ENCODE results near the gene SAMHD1.
"Not testable (repeated sequence)": the region's sequence is repeated elsewhere in the genome, so short reads cannot be mapped to it uniquely, and the experiment has no call there.

The SAMHD1 gene

GRCh38 chr20:36951198-36951978 is at the start of gene SAMHD1:
SAMHD1 (minus strand) TSS chr20:36951708; CDS start chr20:36951643, 65 bp downstream.
- DNase-seq: peak; percentile 86

DNA sequence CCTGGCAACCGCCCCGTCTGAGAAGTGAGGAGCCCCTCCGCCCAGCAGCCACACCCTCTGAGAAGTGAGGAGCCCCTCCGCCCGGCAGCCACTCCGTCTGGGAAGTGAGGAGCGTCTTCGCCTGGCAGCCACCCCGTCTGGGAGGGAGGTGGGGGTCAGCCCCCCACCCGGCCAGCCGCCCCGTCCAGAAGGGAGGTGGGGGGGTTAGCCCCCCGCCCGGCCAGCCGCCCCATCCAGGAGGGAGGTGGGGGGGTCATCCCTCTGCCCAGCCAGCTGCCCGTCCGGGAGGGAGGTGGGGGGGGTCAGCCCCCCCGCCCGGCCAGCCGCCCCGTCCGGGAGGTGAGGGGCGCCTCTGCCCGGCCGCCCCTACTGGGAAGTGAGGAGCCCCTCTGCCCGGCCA is 48.7 kb upstream of the SAMHD1 start:
- DNase-seq: not testable (repeated sequence)

- DNase-seq: no peak
Measured at GRCh38 chr20:36998652-36999051, 47.1 kb upstream of the SAMHD1 start.

DNA sequence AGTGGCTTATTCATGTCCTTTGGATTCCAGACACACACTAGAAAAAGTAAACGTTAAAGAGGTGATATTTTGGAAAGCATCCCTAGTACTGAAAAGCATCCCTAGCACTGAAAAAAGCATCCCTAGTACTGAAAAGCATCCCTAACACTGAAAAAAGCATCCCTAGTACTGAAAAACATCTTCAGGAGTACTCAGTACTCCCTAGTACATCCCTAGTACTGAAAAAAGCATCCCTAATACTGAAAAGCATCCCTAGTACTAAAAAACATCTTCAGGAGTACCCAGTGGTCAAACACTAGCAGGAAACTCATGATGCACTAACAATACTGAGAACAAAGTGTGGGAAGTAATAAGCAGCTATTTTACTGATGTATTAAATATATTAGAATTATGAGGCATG is 45.6 kb upstream of the SAMHD1 start:
- no peak for DNase-seq

DNA sequence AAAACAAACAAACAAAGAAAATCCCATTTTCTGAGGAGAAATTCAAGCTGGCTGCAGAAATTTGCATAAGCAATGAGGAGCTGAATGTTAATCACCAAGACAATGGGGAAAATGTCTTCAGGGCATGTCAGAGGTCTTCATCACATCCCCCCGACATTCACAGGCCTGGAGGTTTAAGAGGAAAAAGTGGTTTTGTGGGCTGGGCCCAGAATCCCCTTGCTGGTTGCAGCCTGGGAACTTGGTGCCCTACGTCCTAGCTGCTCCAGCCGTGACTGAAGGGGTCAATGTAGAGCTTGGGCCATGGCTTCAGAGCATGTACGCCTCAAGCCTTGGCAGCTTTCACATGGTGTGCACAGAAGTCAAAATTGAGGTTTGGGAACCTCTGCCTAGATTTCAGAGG is 42.7 kb upstream of the SAMHD1 start:
- not testable (repeated sequence) for DNase-seq

DNA sequence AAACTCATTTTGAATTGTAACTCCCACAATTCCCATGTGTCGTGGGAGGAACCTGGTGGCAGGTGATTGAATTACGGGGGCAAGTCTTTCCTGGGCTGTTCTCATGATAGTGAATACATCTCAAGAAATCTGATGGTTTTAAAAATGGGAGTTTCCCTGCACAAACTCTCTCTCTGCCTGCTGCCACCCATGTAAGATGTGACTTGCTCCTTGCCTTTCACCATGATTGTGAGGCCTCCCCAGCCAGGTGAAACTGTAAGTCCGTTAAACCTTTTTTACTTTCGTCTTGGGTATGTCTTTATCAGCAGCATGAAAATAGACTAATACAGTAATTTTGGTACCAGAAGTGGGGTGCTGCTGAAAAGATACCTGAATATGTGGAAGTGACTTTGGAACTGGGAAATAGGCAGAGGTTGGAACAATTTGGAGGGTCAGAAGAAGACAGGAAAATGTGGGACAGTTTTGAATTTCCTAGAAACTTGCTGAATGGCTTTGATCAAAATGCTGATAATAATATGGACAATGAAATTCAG is 41.4 kb upstream of the SAMHD1 start:
- DNase-seq: no peak

GRCh38 chr20:36991703-36992102 is 40.2 kb upstream of the SAMHD1 start:
- no peak for DNase-seq

DNA sequence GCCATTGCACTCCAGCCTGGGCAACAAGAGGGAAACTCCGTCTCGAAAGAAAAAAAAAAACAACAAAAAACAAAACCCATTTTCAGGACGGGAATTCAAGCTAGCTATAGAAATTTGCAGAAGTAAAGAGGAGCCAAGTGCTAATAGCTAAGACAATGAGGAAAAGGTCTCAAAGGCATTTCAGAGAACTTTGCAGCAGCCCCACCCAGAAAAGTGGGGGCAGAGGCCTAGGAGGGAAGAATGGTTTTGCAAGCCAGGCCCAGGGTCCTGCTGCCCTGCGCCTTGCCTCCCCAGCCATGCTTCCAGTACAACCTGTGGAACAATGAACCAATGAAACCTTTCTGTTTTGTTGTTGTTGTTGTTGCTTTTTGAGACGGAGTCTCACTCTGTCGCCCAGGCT is 38.3 kb upstream of the SAMHD1 start:
- DNase-seq: no peak

DNA sequence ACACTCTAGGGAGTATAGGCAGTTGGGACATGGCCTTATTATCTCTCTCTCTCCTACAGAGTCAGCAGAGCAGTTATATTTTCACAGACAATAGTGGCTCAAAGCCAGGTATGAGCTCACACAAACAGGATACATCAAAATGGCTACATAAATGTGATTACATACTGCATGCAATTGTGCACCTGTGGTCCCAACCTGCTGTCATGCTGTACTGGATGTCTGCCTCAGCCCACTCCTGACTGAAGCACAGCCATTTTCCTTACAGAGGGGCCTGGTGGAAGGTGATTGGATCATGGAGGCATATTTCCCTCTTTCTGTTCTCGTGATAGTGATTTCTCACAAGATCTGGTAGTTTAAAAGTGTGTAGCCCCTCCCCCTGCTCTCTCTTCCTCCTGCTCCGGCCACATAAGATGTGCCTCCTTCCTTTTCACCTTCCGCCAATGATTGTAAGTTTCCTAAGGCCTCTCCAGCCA is 37.0 kb upstream of the SAMHD1 start:
- DNase-seq: no peak

DNA sequence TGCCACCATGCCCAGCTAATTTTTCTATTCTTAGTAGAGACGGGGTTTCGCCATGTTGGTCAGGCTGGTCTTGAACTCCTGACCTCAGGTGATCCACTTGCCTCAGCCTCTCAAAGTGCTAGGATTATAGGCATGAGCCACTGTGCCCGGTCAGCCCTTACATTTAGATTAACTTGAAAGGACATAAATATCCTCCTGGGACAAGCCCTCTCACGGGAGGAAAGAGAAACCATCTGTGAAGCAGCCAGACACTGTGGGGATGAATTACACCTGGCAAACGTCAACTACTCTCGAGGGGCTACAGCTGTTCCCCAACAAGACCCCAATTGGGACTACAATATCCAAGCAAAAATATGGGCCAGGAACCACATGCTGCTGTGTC is 32.7 kb upstream of the SAMHD1 start:
- DNase-seq: no peak

DNA sequence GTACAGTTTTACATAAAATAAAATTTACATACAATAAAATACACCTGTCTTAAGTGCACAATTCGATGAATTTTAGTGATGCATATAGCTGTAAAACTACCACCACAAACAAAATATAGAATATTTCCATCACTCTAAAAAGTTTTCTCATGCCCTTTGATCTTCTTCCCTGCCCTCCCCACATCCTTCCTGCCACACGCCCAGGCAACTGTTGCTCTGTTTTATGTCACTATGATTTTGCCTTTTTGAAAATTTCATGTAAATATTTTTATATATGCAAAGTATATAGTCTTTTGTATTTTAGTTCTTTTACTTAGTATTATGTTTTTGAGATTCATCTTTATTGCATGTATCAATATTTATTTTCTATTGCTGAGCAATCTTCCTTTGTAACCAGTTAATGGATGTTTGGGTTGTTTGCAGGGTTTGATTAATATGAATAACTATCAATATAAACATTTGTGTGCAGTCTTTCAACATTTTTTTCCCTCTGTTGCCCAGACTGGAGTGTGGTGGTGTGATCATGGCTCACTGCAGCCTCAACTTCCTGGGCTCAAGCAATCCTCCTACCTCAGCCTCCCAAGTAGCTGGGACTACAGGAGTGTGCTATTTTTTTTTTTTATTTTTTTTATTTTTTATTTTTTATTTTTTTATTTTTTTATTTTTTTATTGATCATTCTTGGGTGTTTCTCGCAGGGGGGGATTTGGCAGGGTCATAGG is 23.8 kb upstream of the SAMHD1 start:
- peak; percentile 36 for DNase-seq

DNA sequence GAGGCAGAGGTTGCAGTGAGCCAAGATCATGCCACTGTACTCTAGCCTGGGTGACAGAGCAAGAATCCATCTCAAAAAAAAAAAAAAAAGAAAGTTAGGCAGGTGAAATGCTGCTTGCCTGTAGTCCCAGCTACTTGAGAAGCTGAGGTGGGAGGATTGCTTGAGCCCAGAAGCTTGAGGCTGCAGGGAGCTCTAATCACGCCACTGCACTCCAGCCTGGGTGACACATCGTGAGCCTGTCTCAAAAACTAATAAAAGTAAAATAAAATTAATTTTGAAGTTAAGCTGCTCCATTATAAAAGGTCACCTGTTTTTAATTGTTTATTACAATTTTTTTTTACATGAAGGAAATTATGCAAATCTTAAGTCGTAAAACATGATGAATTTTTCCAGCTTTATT is 23.2 kb upstream of the SAMHD1 start:
- DNase-seq: peak; percentile 11

DNA sequence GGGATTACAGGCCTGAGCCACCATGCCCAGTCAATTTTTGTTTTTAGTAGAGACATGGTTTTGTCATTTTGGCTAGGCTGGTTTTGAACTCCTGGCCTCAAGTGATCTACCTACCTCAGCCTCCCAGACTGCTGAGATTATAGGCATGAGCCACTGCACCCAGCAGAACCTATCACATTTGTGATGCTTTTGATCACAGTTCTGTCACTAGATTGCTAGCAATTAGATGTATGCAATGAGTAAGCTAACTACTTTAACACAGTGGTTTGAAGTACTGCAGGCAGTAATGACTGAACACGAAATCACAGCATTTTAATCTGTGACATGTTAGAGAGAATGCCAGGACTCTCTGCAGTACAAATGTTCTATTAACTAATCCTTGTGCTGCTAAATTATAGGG is 19.6 kb upstream of the SAMHD1 start:
- no peak for DNase-seq

- DNase-seq: peak; percentile 34
Measured at GRCh38 chr20:36969478-36970186, 18.1 kb upstream of the SAMHD1 start.

- no peak for DNase-seq
Measured at GRCh38 chr20:36969051-36969450, 17.5 kb upstream of the SAMHD1 start.

DNA sequence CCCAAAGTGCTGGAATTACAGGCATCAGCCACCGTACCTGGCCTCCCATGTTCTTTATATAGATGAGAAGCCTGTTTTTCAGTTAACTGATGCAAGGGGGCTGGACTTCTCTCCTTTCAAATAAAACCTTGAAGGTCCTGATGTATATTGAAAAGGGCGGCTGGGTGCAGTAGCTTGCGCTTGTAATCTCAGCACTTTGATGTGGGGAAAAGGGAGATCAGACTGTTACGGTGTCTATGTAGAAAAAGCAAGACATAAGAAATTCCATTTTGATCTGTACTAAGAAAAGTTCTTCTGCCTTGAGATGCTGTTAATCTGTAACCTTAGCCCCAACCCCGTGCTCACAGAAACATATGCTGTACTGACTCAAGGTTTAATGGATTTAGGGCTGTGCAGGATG is 16.1 kb upstream of the SAMHD1 start:
- no peak for DNase-seq

DNA sequence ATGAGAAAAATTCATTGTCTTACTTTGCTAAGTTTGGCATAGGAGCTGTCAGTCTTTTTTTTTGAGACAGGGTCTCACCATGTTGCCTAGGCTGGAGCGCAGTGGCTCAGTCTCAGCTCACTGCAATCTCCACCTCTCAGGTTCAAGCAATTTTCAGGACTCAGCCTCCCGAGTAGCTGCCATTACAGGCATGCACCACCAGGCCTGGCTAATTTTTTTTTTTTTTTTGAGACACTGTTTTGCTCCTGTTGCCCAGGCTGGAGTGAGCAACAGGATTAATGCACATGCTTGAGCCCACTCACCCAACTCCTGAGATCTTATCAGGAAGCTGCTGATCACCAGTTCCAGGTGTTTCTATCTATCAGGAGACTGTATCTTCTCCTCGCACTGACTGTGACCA is 15.5 kb upstream of the SAMHD1 start:
- not testable (repeated sequence) for DNase-seq

- not testable (repeated sequence) for DNase-seq
Measured at GRCh38 chr20:36962354-36962941, 10.9 kb upstream of the SAMHD1 start.

GRCh38 chr20:36959242-36959641 is 7.7 kb upstream of the SAMHD1 start:
- DNase-seq: no peak

- no peak for DNase-seq
Measured at GRCh38 chr20:36957875-36958667, 6.6 kb upstream of the SAMHD1 start.

DNA sequence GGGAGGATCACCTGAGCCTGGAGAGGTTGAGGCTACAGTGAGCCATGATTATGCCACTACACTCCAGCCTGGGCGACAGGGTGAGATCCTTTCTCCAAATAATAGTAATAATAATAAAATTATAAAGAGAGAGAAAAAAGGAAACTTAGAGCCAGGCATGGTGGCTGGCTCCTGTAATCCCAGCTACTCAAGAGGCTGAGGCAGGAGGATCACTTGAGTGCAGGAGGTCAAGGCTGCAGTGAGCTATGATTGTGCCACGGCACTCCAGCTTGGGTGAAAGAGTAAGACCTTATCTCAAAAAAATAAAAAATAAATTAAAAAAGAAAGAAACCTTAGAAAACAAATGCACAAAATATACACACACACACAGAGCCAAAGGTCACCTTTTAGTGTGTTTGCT is 5.2 kb upstream of the SAMHD1 start:
- DNase-seq: no peak

DNA sequence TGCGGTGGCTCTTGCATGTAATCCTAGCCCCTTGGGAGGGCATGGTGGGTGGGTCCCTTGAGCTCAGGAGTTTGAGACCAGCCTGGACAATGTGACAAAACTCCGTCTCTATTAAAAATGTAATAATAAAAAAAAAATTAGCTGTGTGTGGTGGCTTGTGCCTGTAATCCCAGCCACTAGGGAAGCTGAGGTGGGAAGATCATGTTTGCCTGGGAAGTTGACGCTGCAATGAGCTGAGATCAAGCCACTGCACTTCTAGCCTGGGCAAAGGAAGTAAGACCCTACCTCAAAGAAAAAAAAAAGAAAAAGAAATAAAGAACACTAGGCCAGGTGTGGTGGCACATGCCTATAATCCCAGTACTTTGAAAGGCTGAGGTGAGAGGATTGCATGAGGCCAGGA is 4.5 kb upstream of the SAMHD1 start:
- DNase-seq: no peak

All from stimulated activated CD4-positive, alpha-beta T cell treated with anti-CD3 and anti-CD28 coated beads, Interleukin-4, amount 100 ng/mL, for 1 hour (primary cell).